Vagina (tissue), 2 donors: ENCODE data around the gene ANKRD1. TPM values are rescaled to one million over a fixed set of nuclear protein-coding genes. Genes with fewer than 3 reads are reported as not detected.

Source experiments
- DNase-seq, 2 donors: peaks; one replicate each; pipeline ENCODE4 v3.0.0-alpha.2; 2017; ENCODE audit errors: extremely low spot score in 2 of 2
- H3K27ac ChIP-seq: fragments of 200-600 bp; sonication (generic); one replicate; pipeline ENCODE4 v1.5.1; 2019
- H3K27me3 ChIP-seq: fragments of 200-600 bp; sonication (generic); one replicate; pipeline ENCODE4 v1.5.1; 2019
- H3K36me3 ChIP-seq, 2 donors: fragments of 200-600 bp; sonication (generic); one replicate each; pipeline ENCODE4 v1.5.1; 2017 to 2019
- H3K4me1 ChIP-seq: fragments of 200-600 bp; sonication (generic); one replicate; pipeline ENCODE4 v1.5.1; 2019
- H3K4me3 ChIP-seq, 2 donors: fragments of 200-600 bp; sonication (generic); 1 replicate in 1 of 2; 2 replicates in 1 of 2; pipeline ENCODE4 v1.5.1; 2016 to 2019
- H3K9me3 ChIP-seq: fragments of 200-600 bp; sonication (generic); one replicate; pipeline ENCODE4 v1.5.1; 2019
- POLR2A ChIP-seq, 2 donors: fragments of 450-650 bp; IDR thresholded peaks; one replicate each; pipeline ENCODE4 v1.6.1; 2017; ENCODE audit warnings: antibody characterized with exemption in 2 of 2, mild to moderate bottlenecking in 2 of 2, moderate library complexity in 2 of 2
- POLR2AphosphoS5 ChIP-seq, 2 donors: sonication (generic); formaldehyde crosslinking; IDR thresholded peaks; one replicate each; pipeline ENCODE4 v1.9.0; 2017; ENCODE audit warnings: antibody characterized with exemption in 2 of 2, mild to moderate bottlenecking in 2 of 2, low read depth in 1 of 2; ENCODE audit not compliant: insufficient read depth in 1 of 2
- intact Hi-C: fragments of 100-400 bp; cut with DNase I; formaldehyde crosslinking; loops from one replicate; pipeline ENCODE4 v1.15.1; 2023
- small RNA-seq: library from RNA; depleted of rRNA; stranded (forward); fragments of <200 nt; gene quantifications from one replicate; pipeline ENCODE3, GENCODE V24; 2016
- total RNA-seq: library from RNA; depleted of rRNA; stranded (reverse); fragments of >200 nt; gene quantifications from one replicate; pipeline ENCODE4 v1.2.3, GENCODE V29; 2016
- TF ChIP-seq, protein P1 (sequence below), 3 experiments: fragments of 450-650 bp in 2 of 3; fragments of 200-600 bp in 1 of 3; sonication (generic) in 1 of 3; IDR thresholded peaks; one replicate each; pipeline ENCODE4 v1.5.1; 2017 to 2019; ENCODE audit warnings: antibody characterized with exemption in 3 of 3, mild to moderate bottlenecking in 2 of 3, moderate library complexity in 2 of 3

ANKRD1 gene
- total RNA-seq, 1 donor from 2014 or later: not detected

DNA sequence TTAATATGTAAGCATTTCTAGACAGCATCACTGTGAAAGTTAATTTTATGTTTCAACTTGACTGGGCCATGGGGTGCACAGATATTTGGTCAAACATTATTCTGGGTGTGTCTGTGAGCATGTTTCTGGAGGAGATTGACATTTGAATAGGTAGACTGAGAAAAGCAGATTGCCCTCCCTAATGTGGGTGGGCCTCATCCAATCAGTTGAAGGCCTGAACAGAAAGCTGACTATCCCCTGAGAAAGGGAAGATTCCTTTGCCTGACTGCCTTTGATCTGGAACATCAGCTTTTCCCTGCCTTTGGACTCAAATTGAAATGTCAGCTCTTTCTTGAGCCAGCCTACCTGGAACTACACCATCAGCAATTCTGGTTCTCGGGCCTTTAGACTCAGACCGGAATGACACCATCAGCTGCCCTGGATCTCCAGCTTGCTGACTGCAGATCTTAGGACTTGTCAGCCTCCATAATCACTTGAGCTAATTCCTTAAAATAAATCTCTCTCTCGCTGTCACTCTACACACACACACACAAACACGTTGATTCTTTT, 54.8 kb downstream of the ANKRD1 start:
- H3K27me3 ChIP-seq: no peaks in the 10 kb centered on the region
- no peak overlapping the region for H3K4me3 ChIP-seq
- no peaks in the 10 kb centered on the region for H3K9me3 ChIP-seq
- no peak overlapping the region for H3K27ac ChIP-seq
- H3K36me3 ChIP-seq: no peaks in the 10 kb centered on the region
- TF ChIP-seq POLR2AphosphoS5 (IDR thresholded peaks at IDR 0.05; ENCODE audit: insufficient read depth in 1 of 2, low read depth in 1 of 2) (no peak), POLR2A (IDR thresholded peaks at IDR 0.05) (no peak)
- TF ChIP-seq, protein P1, sequence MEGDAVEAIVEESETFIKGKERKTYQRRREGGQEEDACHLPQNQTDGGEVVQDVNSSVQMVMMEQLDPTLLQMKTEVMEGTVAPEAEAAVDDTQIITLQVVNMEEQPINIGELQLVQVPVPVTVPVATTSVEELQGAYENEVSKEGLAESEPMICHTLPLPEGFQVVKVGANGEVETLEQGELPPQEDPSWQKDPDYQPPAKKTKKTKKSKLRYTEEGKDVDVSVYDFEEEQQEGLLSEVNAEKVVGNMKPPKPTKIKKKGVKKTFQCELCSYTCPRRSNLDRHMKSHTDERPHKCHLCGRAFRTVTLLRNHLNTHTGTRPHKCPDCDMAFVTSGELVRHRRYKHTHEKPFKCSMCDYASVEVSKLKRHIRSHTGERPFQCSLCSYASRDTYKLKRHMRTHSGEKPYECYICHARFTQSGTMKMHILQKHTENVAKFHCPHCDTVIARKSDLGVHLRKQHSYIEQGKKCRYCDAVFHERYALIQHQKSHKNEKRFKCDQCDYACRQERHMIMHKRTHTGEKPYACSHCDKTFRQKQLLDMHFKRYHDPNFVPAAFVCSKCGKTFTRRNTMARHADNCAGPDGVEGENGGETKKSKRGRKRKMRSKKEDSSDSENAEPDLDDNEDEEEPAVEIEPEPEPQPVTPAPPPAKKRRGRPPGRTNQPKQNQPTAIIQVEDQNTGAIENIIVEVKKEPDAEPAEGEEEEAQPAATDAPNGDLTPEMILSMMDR (IDR thresholded peaks at IDR 0.05): no peak
- intact Hi-C loops: no loop called here
- H3K4me1 ChIP-seq: peaks cover 2% of the 10 kb centered on the region
- DNase-seq: no peak

DNA sequence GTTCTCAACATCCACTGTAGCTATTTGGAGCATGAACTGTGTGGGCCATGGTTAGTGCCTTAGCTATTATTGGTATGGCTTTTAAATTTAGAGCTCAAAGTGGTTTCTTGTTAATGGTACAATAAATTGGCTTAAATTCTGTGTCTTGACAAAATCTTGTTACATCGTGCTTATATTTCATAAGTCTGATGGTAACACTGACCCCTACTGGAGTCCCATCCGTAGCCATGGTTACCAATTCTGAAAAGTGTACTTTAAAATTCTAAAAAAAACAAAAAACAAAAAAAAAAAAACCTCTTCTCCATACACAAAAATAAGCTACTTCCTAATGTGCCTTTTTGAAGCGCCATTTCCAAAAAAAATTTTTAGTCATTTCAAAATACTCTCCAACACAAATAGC, 55.5 kb downstream of the ANKRD1 start:
- DNase-seq: no peak
- no peak for TF ChIP-seq POLR2A (IDR thresholded peaks at IDR 0.05)
- TF ChIP-seq POLR2AphosphoS5 (IDR thresholded peaks at IDR 0.05; ENCODE audit: insufficient read depth in 1 of 2, low read depth in 1 of 2): no peak
- TF ChIP-seq, protein P1 (IDR thresholded peaks at IDR 0.05): no peak
- Histone ChIP-seq H3K9me3 (no peaks in the 10 kb centered on the region), H3K27ac (no peak overlapping the region), H3K4me1 (no peaks in the 10 kb centered on the region), H3K4me3 (no peak overlapping the region), H3K36me3 (no peaks in the 10 kb centered on the region), H3K27me3 (no peaks in the 10 kb centered on the region)
- intact Hi-C loops: no loop called here

DNA sequence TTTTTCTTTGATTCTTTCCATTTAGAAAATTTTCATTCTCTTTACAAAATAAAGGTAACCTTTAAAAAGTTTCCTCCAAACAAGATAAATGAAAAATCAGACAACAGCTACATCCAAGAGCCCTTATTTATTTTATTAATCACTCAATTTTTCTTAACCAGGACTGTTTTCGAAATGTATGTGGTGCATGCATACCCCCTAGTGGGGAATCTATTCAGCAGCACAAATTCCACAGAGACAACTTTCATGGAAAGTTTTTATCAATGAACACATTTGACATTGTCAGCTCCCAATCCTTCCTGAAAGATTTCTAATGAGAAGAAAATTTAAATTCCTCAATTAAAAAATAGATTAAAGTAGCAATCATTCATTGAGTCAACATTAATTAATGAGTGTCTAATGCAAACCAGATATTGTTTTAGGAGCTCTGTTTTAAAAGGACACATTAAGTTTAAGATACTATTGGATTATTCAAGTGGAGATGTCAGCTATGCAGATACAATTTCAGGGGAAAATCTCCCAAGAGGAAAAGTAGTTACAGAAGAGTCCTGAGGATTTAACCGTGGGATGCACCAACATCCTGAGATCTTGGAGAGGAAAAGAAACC, 57.9 kb downstream of the ANKRD1 start:
- TF ChIP-seq, protein P1 (IDR thresholded peaks at IDR 0.05): peak in 2 of 3 experiments; percentile 10 to 21
- TF ChIP-seq POLR2AphosphoS5 (IDR thresholded peaks at IDR 0.05; ENCODE audit: insufficient read depth in 1 of 2, low read depth in 1 of 2) (no peak), POLR2A (IDR thresholded peaks at IDR 0.05) (no peak)
- Histone ChIP-seq H3K9me3 (no peaks in the 10 kb centered on the region), H3K27ac (no peak overlapping the region), H3K4me3 (no peak overlapping the region), H3K27me3 (no peaks in the 10 kb centered on the region), H3K36me3 (no peaks in the 10 kb centered on the region), H3K4me1 (no peaks in the 10 kb centered on the region)
- intact Hi-C loops: no loop called here
- DNase-seq: no peak

Small RNA genes within 50 kb of the gene (small RNA-seq; reads per million reads assigned to genes)
- gene RF00019 (not detected), gene RNU6-740P (not detected)

Other genes with a start within 250 kb of the ANKRD1 start
- 0.74 TPM for gene HTR7, start 63.0 kb downstream of the ANKRD1 start, total RNA-seq
- gene RPP30, start 49.1 kb downstream of the ANKRD1 start, total RNA-seq: 18.4 TPM